ENCODE results near the gene KRTAP10-11.
"Not testable (repeated sequence)": the region's sequence is repeated elsewhere in the genome, so short reads cannot be mapped to it uniquely, and the experiment has no call there.

The KRTAP10-11 gene

DNA sequence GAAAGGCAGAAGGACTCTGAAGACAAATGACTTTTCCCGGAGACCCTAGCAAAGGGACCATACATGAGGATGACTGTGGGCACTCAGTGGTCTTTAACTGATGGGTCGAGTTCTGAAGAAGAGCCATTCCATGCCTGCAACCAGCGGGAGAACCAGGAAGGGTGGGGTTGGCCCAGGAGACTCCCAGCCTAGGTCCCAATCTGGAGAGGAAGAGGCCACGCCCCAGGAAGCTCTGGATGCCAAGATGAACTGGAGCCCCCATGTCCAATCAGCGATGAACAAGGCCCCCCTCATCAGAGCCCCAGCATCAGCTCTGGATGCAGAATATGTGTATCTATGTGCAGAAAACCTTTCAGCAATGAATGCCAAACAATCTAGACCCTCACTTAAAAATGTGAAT is 5.5 kb upstream of the KRTAP10-11 start:
- no peak for DNase-seq

DNA sequence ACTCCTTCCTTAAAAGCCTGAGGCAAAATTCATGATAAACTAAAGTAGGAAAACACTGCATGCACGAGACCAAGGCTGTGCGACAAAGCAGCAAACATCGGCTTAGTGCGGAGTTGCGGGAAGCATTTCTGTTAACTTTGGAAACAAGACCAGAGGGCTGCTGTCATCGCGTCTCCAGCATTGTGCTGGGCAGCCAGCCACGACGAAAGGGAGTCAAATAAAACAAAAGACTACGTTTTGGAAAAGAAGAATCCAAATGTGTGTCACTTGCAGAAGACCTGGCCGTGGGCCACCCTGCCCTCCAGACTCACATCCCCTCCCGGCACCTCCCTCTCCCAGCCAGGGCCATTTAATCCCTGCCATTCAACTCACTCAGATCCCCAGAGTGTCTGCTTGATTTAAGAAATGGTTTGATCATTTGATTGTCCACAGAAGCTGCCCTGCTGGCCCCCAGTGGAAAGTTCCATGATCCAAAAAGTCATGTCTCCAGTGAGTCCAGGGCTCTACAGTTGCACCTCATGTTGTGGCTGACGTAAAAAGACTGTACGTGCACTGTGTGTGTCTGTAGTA is 2.4 kb upstream of the KRTAP10-11 start:
- DNase-seq = no peak

DNA sequence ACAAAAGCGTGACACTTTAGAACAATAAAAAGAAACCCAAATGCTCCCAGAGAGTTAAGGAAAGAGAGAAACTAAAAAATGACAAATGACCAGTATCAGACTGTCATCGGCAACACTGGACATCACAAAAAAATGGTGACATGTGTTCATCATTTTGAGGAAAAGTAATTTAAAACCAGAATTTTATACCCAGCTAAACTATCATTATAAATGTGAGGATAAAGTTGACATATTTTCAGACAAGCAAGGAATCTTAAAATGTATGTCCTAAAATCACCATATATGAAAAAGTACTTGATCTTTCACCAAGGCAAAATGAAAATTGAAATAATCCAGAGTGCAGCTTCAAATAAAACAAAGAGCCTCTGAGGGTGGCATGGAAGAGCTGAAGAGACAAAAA is 1.3 kb upstream of the KRTAP10-11 start:
- no peak for DNase-seq

DNA sequence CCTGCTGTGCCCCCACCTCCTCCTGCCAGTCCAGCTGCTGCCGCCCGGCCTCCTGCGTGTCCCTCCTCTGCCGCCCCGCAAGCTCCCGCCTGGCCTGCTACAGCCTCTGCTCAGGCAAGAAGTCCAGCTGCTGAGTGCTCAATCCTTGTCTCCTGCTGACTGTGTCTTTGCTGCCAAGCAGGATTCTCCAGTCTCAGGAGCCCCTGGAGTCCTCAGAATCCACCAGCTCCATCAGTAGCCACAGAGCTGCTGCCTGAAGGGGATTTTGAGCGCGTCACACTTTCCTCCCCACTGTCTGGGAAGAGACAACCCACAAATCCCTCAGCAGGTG is 973 bp downstream of the KRTAP10-11 start:
- DNase-seq = no peak

DNA sequence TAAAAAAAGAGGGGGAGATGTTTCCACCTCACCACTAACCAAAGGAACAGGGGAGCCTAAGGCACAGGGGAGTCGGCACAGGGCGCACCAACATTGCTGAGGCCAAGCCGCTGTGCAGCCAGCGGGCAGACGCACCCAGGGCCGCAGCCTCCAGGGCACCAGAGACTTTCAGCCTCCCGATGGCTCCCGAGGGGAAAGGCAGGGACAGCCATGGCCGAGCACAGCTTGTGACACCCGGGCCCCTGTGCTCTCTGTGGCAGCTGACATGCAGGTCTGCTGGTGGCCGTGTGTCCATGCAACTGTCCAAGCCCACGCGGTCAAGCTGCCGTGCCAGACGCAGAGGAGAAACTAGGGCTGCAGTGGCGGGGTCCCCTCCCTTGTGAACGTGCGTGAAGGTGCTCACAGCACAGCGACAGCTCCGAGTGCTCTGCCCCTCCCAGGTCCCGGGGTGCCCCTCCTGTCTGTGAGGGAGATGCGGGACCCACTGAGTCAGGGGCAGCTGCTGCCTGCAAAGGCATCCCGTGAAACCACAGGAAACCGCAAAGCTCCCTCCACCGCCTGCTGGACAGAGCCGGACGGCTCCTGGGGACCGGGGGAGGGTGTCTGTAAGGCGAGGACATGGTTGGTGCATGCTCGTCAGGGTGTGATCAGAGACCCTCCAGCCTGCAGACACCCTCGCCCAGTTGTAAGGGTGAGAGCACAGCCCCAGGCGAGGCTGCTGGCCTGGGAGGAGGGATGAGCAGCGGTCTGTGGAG is 2.5 kb downstream of the KRTAP10-11 start:
- no peak for DNase-seq

DNA sequence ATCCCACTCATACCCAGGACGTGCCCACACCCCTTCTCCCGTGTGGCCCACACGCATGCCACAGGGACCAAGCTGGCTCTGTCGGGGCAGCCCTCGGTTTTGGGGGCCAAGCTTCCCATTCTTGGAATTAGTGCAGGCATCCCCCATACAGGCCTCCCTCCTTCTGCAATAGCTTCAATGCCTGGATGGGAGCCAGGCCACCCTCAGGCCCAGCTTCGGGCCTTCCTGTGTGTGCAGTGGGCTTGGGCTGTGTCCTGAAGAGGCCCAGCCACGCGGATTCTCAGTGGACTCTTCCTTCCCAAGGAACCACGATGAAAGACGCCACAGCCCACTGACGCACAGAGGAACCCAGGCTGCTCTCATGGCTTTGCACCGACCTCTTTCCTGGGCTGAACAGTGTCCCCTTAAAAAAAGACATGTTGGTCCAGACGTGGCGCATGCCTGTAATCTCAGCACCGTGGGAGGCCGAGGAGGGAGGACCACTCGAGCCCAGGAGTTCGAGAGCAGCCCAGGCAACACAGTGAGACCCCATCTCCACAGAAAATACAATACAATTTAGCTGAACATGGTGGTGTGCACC is 3.4 kb downstream of the KRTAP10-11 start:
- no peak for DNase-seq

DNA sequence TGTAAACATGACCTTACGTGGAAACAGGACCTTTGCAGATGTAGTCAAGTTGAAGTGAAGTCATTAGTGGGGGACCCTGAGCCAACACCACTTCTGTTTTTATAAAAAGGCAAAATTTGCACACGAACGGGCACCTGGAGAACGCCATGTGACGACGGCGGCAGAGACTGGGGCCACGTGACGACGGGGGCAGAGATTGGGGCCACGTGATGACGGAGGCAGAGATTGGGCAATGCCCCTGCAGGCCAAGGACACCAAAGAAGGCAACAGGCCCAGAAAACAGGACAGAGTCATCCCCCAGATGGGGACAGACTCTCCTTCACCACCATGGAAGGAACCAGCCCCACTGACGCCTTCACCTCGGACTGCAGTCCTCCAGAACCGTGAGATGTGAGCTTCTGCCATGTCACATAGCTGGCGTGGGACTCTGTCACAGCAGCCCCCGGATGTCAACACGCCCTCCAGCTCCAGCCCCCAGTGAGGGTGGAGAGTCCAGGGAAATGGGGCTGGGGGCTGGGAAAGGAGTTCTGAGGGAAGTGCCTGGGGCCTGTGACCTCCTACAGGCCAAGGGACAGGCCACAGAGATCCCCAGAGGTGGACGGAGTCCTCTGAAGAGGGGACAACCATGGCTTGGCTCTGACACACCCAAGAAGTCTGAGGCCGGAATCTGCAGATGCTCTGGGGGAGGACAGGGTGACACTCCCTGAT is 4.2 kb downstream of the KRTAP10-11 start:
- no peak for DNase-seq

DNA sequence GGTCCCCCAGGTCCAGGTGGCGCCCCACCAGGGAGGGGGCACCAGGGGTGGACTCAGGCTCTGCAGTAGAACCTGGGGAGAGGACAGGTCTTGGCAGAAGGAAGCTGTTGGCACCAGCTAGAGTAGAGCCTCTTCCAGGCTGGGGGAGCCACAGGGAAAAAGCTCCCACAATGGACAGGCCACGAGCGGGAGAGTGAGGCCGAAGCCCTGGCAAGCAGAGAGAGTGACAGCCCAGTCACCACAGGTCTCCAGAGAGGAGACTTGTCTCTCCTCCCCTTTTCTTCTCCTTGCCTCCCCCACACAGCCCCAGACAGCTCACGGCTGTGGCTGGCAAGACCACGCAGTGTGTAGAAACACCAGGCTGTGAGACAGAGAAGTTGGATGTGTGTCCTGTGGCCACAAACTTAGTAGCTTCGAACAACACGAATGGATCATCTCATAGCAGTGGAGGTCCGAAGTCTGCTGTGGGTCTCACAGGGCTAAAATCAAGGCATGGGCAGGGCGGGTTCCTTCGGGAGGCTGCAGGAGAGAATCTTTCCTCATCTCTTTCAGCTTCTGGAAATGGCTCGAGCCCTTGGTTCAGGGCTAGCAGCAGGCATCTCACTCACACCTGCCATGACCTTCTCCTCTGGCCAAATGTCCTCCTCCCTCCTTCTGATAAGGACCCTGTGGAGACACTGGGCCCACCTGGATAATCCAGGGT is 4.9 kb downstream of the KRTAP10-11 start:
- DNase-seq = no peak

DNA sequence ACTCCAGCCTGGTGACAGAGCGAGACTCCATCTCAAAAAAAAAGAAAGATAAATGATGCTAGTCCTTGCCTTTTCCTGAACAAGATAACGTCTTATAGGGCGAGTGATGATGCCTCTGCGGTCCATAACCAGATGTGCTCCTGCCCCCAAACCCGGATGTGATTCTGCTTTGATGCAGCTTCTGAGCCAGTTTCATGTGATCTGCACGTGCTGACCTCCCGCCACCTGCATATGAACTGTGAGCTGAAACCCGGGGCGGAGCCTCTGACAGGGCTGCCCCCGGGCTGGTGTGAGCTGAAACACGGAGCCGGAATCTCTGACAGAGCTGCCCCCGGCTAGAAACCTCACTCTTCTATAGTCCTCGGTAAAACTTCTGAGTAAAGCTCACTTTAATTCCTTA is 6.9 kb downstream of the KRTAP10-11 start:
- DNase-seq = no peak

DNA sequence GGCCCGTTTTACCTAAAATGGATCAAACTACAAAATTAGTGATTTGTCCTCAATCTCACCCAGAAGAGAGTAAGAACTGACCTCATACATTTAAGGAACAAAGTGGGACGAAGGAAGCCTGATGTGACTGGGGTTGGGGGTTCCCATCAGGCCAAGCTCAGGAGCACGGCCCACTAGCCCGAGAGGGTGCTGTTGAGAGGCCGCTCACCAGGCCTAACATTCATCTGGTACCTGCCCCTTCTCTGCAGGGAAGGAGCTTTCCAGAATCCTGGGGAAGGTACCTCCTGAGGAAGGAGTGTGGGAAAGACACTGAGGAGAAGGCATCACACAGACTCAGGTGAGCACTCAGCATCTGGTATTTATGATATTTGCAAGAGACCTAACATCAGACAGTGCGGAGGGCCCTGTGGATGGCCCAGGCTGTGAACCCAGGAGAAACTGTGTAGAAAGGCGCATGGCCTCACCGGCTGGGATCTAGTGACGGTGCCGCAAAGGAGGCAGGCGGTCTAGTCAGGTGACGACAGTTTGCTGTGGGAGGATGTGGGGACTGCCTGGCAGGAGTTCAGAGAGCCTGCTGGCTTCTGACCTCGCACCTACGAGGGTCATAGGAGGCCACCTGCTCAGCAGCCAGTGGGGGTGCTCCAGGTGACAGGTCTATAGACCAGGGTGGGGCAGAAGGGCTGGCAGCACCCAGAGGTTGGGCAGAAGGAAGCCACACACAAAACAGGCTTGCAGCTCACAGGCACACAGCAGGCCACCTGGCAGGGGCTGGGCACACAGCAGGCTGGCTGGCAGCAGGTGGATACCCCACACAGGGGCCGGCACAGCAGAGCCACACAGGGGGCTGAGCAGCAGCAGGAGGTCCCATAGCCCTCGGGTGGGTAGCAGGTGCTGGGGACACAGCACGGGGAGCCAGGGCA is 7.7 kb downstream of the KRTAP10-11 start:
- no peak for DNase-seq

DNA sequence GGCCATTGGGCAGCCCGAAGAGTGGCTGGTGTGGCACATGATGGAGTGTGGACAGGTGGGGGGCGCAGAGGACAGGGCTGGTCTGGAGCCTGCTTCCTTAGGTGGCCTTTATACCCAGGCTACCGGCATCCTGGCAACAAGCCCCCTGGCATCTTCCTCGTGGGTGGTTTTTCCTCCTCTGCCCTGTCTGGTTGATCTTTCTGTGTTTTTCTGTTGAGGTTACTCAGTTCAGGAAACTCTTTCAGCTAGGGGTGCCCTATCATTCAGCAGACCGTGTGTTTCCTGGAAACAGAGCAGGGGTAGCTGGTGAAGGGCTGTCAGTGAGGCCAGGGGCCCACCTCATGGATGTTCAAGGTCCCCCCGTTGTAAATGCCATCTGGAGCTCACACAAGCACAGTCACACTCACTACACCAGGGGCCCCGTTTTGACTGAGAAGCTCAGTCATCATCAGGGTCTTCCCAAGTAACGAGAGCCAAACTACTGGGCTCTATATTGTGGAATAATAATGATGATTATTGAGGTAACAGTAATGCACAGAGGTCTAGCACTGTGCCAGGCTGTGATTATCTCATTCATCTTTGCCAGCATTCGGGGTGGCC is 8.5 kb downstream of the KRTAP10-11 start, which contains the start of gene KRTAP12-4:
KRTAP12-4 (minus strand) TSS at position 84 of the 600 bp plus-strand sequence; CDS start at position 39, 45 bp downstream.
- no peak for DNase-seq

DNA sequence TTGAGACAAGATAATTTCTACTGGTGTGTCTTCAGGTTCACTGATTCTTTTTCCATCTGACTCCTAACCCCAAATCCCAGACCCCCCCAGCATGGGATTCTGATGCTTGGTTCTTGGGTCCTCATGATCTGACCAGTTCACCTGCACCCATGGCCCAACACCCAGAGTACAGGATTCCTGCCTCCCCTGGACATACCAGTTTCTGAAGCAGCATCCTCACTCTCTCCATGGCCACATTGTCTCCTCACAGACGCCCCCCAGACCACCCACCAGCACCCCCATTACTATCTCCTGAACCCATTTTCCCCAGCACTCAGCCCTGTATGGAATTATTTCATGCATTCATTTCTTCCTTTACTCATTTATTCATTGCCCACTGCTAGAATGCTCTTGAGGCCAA is 10.7 kb downstream of the KRTAP10-11 start:
- no peak for DNase-seq

DNA sequence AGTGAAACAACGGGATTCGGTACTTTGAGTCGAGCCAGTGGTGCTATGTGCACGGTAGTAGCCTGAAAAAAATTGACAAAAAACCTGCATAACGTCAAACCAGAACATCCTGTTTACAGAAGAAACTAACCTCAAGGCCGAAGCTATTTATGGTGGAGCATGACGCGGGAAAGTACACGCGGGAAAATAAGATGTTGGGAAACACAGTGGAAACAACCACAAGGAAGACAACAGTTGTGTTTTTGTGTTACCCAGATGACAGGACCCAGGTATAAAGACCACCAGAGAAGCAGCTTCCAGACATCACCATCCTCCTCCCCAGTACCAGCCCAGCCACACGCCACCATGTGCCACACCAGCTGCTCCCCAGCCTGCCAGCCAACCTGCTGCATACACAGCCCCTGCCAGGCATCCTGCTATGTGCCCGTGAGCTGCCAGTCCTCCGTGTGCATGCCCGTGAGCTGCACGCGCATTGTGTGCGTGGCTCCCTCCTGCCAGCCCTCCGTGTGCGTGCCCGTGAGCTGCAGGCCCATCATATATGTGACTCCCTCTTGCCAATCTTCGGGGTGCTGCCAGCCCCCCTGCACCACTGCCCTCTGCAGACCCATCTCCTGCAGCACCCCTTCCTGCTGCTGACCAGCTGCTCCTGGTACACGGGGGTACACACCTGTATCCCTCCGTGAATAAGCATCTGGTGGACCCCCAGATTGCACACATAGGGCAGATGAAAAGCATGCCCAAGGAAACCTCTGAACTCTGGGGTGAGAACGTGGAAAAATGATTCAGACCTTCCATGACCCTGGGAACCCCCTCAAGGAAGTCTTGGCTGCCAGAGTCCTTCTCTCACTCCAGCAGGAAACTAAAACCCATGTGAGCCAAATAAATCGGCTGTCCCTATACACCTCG is 11.7 kb downstream of the KRTAP10-11 start, which contains the start of gene KRTAP12-3:
KRTAP12-3 (plus strand) TSS at position 298 of the 906 bp plus-strand sequence; CDS start at position 346, 48 bp downstream.
- no peak for DNase-seq

DNA sequence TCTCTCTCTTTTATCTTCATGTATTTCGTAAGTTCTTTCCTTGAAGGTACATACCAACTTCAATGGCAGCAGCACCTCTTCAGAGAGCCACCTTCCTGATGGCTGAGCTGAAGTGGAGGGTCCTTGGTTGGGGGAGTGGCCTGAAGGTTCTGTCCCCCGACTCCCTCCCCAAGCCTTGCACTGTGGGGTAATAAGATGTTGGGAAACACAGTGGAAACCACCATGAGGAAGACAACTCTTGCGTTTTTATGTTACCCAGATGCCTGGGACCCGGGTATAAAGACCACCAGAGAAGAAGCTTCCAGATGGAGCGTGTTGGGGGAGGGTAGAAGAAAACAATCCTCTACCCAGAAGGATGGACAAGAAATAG is 12.3 kb downstream of the KRTAP10-11 start:
- no peak for DNase-seq

DNA sequence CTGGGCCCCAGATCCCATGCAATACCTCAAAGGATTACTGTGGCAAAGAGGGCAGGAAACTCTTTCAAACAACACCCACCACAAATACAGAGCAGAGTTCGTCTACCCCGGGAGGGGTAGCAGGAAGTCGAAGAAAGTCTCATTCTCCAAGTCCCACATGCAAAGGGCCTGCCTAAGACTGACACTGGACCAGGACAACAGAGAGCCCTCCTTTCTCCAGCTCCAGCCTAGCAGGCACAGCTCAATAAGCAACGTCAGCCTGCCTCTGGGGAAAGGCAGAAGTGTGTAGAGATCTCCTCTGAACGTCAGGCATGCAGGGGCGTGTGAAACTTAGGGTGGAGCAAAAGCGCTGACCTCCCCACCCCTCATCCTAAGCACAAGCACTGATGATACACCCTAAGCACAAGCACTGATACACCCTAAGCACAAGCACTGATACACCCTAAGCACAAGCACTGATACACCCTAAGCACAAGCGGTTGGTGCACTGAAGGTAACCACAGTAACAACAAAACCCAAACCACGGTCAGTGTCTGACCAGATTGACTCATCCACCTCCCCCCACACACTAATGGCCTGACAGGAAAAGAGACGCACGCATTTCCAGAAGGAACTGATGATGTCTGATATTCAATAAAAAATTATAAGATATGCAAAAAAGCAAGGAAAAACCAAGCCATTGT is 12.8 kb downstream of the KRTAP10-11 start:
- DNase-seq = no peak

DNA sequence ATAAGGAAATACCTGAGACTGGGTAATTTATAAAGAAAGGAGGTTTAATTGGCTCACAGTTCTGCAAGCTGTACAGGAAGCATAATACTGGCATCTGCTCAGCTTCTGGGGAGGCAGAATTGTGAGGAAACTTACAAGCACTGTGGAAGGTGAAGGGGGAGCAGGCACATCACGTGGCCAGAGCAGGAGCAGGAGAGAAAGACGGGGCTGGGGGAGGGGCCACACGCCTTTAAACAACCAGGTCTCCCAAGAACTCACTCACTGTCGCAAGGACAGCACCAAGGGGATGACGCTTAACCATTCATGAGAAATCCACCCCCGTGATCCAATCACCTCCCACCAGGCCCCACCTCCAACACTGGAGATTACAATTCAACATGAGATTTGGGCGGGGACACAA is 15.4 kb downstream of the KRTAP10-11 start:
- DNase-seq = not testable (repeated sequence)

DNA sequence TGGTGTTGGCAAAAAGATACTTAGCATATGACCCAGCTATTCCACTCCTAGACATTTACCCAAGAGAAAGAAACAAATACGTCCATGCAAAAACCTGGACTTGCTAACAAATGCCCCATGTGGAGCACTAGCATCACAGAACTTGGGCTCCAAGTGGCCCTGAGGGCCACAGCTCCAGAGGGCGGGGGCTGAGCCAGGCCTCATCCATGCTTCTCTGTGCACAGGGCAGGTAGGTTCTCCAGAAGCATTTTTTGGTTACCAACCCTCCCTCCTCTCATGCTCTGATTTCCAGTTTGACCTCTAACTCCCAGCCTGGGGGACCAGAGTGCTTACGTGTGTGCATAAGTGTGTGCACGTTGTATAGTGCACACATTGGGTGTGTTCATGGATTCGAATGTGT is 18.5 kb downstream of the KRTAP10-11 start:
- no peak for DNase-seq

DNA sequence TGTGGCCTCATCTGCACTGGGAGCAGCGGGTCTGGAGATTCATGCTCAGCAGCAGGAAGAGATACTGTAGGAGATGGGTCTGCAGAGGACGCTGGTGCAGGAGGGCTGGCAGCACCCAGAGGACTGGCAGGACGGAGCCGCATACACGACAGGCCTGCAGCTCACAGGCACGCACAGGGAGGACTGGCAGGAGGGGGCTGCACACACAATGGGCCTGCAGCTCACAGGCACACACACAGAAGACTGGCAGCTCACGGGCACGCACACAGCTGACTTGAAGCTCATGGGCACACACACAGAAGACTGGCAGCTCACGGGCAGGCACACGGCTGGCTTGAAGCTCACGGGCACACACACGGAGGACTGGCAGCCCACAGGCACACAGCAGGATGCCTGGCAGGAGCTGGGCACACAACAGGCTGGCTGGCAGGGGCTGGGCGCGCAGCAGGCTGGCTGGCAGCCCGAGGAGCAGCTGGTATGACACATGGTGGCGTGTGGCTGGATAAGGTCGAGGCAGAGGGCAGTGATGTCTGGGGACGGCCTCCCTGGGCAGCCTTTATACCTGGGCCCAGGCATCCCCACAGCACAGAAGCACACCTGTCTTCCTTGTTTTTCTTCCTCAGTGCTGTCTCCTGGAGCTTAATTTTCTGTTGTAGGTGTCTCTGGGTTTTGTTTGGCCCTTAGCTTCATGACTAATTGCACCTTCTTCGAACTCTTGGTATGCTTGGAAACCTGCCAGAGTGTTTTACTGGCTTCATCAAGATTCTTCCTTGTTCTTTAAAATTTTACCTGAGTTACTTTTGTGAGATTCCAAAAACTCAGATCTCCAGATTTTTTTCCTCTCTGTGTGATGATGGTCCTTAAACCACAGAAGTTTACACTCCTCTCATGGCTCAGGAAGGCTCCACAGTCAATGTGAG is 20.4 kb downstream of the KRTAP10-11 start, which contains the start of gene KRTAP12-2:
KRTAP12-2 (minus strand) TSS at position 527 of the 920 bp plus-strand sequence; CDS start at position 486, 41 bp downstream.
- no peak for DNase-seq
